K562 (cell line): Measurements from ENCODE around the gene CARM1. TPM values are rescaled to one million over a fixed set of nuclear protein-coding genes. Genes with fewer than 3 reads are reported as not detected.

ENCODE experiments used
- ATF4 ChIP-seq: fragments of 450-650 bp; formaldehyde crosslinking; IDR thresholded peaks from 2 replicates; pipeline ENCODE4 v1.4.0; 2022; ENCODE audit warnings: mild to moderate bottlenecking, moderate library complexity
- ID3 ChIP-seq, 2 experiments: fragments of 250-450 bp in 1 of 2; fragments of 450-650 bp in 1 of 2; sonication (Bioruptor Pico) in 1 of 2; IDR thresholded peaks; 2 replicates each; pipeline versions ENCODE4 v1.6.1 to v1.8.0; 2016 to 2021; ENCODE audit warnings: mild to moderate bottlenecking in 2 of 2, moderate library complexity in 2 of 2, missing compliant biosample characterization in 1 of 2, missing genetic modification characterization in 1 of 2
- IRF9 ChIP-seq: fragments of 450-650 bp; IDR thresholded peaks from 2 replicates; pipeline ENCODE4 v1.6.1; 2016; ENCODE audit warnings: missing biosample characterization, missing genetic modification characterization
- SIX5 ChIP-seq, 2 experiments: IDR thresholded peaks; 2 replicates each; pipeline ENCODE4 v1.6.1; 2011; ENCODE audit warnings: low read length in 2 of 2, borderline replicate concordance in 1 of 2, low read depth in 1 of 2, mild to moderate bottlenecking in 1 of 2, moderate library complexity in 1 of 2; ENCODE audit not compliant: insufficient read depth in 1 of 2
- TAF7 ChIP-seq: fragments of 450-650 bp; IDR thresholded peaks from 2 replicates; pipeline ENCODE4 v1.6.1; 2016; ENCODE audit warnings: missing genetic modification characterization, missing compliant biosample characterization
- TBP ChIP-seq: optimal IDR thresholded peaks from 2 replicates; pipeline ENCODE3; 2011; ENCODE audit warnings: low read depth, low read length, improper control_type of control experiment
- TCF7 ChIP-seq: sonication (generic); IDR thresholded peaks from 2 replicates; pipeline ENCODE4 v1.6.1; 2016; ENCODE audit warnings: antibody characterized with exemption, borderline replicate concordance
- THRAP3 ChIP-seq: fragments of 450-650 bp; IDR thresholded peaks from 2 replicates; pipeline ENCODE4 v1.6.1; 2016; ENCODE audit warnings: mild to moderate bottlenecking, inconsistent platforms, borderline replicate concordance
- ZBTB17 ChIP-seq: fragments of 450-650 bp; formaldehyde crosslinking; IDR thresholded peaks from 2 replicates; pipeline ENCODE4 v1.4.0; 2020; ENCODE audit warnings: mild to moderate bottlenecking
- polyA plus RNA-seq, 8 experiments: library from polyadenylated mRNA; depleted of rRNA in 4 of 8; stranded (reverse) in 5 of 8; unstranded in 3 of 8; fragments of >200 nt; fragmentation: Nextera tagmentation in 2 of 8; fragmentation: Illumina TruSeq in 1 of 8; extraction: Ambion mirVana in 2 of 8; extraction: Trizol in 1 of 8; gene quantifications; 2 replicates each; pipeline versions ENCODE4 v1.2.1 to v1.2.3, GENCODE V29; 2011 to 2014; ENCODE audit warnings: inconsistent platforms in 1 of 8, missing spikeins in 1 of 8
- total RNA-seq, 7 experiments: library from RNA; depleted of rRNA in 6 of 7; stranded (reverse); fragments of >200 nt in 6 of 7; fragmentation: Illumina TruSeq in 2 of 7; extraction: Trizol in 2 of 7; gene quantifications; 2 replicates each; pipeline versions ENCODE4 v1.2.1 to v1.2.3, GENCODE V29; 2011 to 2021; ENCODE audit warnings: low replicate concordance in 1 of 7

CARM1 gene
- total and polyA plus RNA-seq, 9 of the 15 experiments (the other 6 are each of a cell fraction or from before 2014, with no cell fraction given), result 0.36 to 86.0 (median 29.7) TPM

GRCh38 chr19:10929402-10929794 lies 58.0 kb downstream of the CARM1 start (continued):
- TF ChIP-seq IRF9 (tag) (no peak), TAF7 (tag) (no peak), ATF4 (CRISPR knock-in tag) (no peak), TBP (no peak), ID3 (CRISPR knock-in tag; IDR thresholded peaks at IDR 0.05) (no peak), ID3 (tag; IDR thresholded peaks at IDR 0.05) (no peak), THRAP3 (no peak), ZBTB17 (CRISPR knock-in tag) (no peak), TCF7 (no peak), SIX5 (IDR thresholded peaks at IDR 0.05; ENCODE audit: borderline replicate concordance in 1 of 2, insufficient read depth in 1 of 2, low read depth in 1 of 2, low read length in 2 of 2) (no peak)
